SK-N-SH (cell line): Measurements from ENCODE around the gene EFCAB6. TPM values are rescaled to one million over a fixed set of nuclear protein-coding genes. Genes with fewer than 3 reads are reported as not detected.

ENCODE experiments used
- CTCF ChIA-PET: fragments of 300-600, 350-600 bp; formaldehyde crosslinking; extraction: SDS; loops from one replicate; lab custom pipeline; 2021; lab: Yijun Ruan, JAX
- POLR2A ChIA-PET: fragments of 350-600 bp; sonication (Branson Sonifier 250); formaldehyde crosslinking; extraction: SDS; loops from one replicate; lab custom pipeline; 2020; ENCODE audit warnings: antibody characterized with exemption, inconsistent platforms; lab: Yijun Ruan, JAX
- DNase-seq: peaks from one replicate; pipeline ENCODE4 v3.0.0; 2012
- H2AFZ ChIP-seq: fragments of 200-600 bp; sonication (generic); 2 replicates; pipeline ENCODE4 v1.8.1; 2016; ENCODE audit warnings: antibody characterized with exemption, mild to moderate bottlenecking, low read depth
- H3F3A ChIP-seq: fragments of 200-600 bp; sonication (generic); replicated peaks from 2 replicates; pipeline ENCODE3; 2016; ENCODE audit warnings: antibody characterized with exemption, mild to moderate bottlenecking; ENCODE audit not compliant: insufficient read depth
- H3K27ac ChIP-seq, 2 experiments: fragments of 200-500 bp in 1 of 2; fragments of 200-600 bp in 1 of 2; sonication (Bioruptor generic) in 1 of 2; sonication (generic), shearing (Covaris generic) in 1 of 2; 2 replicates each; pipeline versions ENCODE4 v1.5.1 to v1.6.1; 2014 to 2016; ENCODE audit warnings: low read depth in 2 of 2, inconsistent platforms in 1 of 2, low read length in 1 of 2, mild to moderate bottlenecking in 1 of 2, mixed read lengths in 1 of 2
- H3K27me3 ChIP-seq: fragments of 200-600 bp; sonication (generic), shearing (Covaris generic); 2 replicates; pipeline ENCODE4 v1.6.1; 2016; ENCODE audit warnings: mixed run types; ENCODE audit not compliant: insufficient read depth
- H3K36me3 ChIP-seq, 2 experiments: fragments of 200-500 bp in 1 of 2; fragments of 200-600 bp in 1 of 2; sonication (Bioruptor generic) in 1 of 2; sonication (generic) in 1 of 2; replicated peaks in 1 of 2; 2 replicates each; pipeline versions ENCODE3 to v1.5.1; 2014 to 2016; ENCODE audit warnings: low read length in 1 of 2, mild to moderate bottlenecking in 1 of 2; ENCODE audit not compliant: insufficient read depth in 2 of 2, control insufficient read depth in 1 of 2
- H3K4me1 ChIP-seq, 2 experiments: fragments of 200-500 bp in 1 of 2; fragments of 200-600 bp in 1 of 2; sonication (Bioruptor generic) in 1 of 2; sonication (generic), shearing (Covaris generic) in 1 of 2; 2 replicates each; pipeline versions ENCODE4 v1.5.1 to v1.6.1; 2014 to 2016; ENCODE audit warnings: low read depth in 1 of 2, low read length in 1 of 2, mixed run types in 1 of 2; ENCODE audit not compliant: insufficient read depth in 2 of 2, control insufficient read depth in 1 of 2
- H3K4me2 ChIP-seq: fragments of 200-600 bp; sonication (generic), shearing (Covaris generic); 2 replicates; pipeline ENCODE4 v1.6.1; 2017; ENCODE audit warnings: mixed run types
- H3K4me3 ChIP-seq, 2 experiments: fragments of 200-500 bp in 1 of 2; fragments of 200-600 bp in 1 of 2; sonication (Bioruptor generic) in 1 of 2; sonication (generic), shearing (Covaris generic) in 1 of 2; 2 replicates each; pipeline versions ENCODE4 v1.5.1 to v1.8.1; 2014 to 2016; ENCODE audit warnings: low read depth in 2 of 2, inconsistent platforms in 1 of 2, low read length in 1 of 2, mild to moderate bottlenecking in 1 of 2, mixed read lengths in 1 of 2, moderate library complexity in 1 of 2
- H3K79me2 ChIP-seq: fragments of 200-600 bp; sonication (generic); 2 replicates; pipeline ENCODE4 v1.8.1; 2017; ENCODE audit warnings: mild to moderate bottlenecking; ENCODE audit not compliant: insufficient read depth
- H3K9ac ChIP-seq: fragments of 200-600 bp; sonication (generic); 2 replicates; pipeline ENCODE4 v1.6.1; 2017; ENCODE audit warnings: mixed run types
- H3K9me2 ChIP-seq: fragments of 200-600 bp; sonication (generic); 2 replicates; pipeline ENCODE4 v1.6.1; 2017; ENCODE audit warnings: mixed run types
- H3K9me3 ChIP-seq: fragments of 200-600 bp; sonication (generic); 2 replicates; pipeline ENCODE4 v1.6.1; 2017; ENCODE audit warnings: mixed run types, mild to moderate bottlenecking, moderate library complexity
- H4K20me1 ChIP-seq: fragments of 200-600 bp; sonication (generic); 2 replicates; pipeline ENCODE4 v1.6.1; 2017; ENCODE audit warnings: mild to moderate bottlenecking, mixed run types; ENCODE audit not compliant: insufficient read depth
- FOSL2 ChIP-seq: IDR thresholded peaks from 2 replicates; pipeline ENCODE4 v1.4.0; 2012; ENCODE audit warnings: low read depth, mild to moderate bottlenecking, moderate library complexity, borderline replicate concordance
- GABPA ChIP-seq: IDR thresholded peaks from 2 replicates; pipeline ENCODE4 v1.4.0; 2012; ENCODE audit warnings: low read depth, mild to moderate bottlenecking
- JUND ChIP-seq: IDR thresholded peaks from 2 replicates; pipeline ENCODE4 v1.4.0; 2012
- POLR2AphosphoS5 ChIP-seq: IDR thresholded peaks from 2 replicates; pipeline ENCODE4 v1.6.1; 2012; ENCODE audit warnings: low read depth, low read length
- RAD21 ChIP-seq: IDR thresholded peaks from 2 replicates; pipeline ENCODE4 v1.6.1; 2012; ENCODE audit warnings: mild to moderate bottlenecking, low read length
- RXRA ChIP-seq: IDR thresholded peaks from 2 replicates; pipeline ENCODE4 v1.4.0; 2012; ENCODE audit warnings: low read depth, mild to moderate bottlenecking, borderline replicate concordance
- WGBS: methylation state at CpG from one replicate; pipeline ENCODE4 v1.1.6; 2017; ENCODE audit warnings: low lambda C conversion rate; 5-methylcytosine and 5-hydroxymethylcytosine counted together
- polyA plus RNA-seq, 3 experiments: library from polyadenylated mRNA; depleted of rRNA; stranded (reverse); fragments of >200 nt; gene quantifications; 2 replicates each; pipeline ENCODE4 v1.2.3, GENCODE V29; 2012
- TF ChIP-seq, protein P1 (sequence below): IDR thresholded peaks from 2 replicates; pipeline ENCODE4 v1.4.0; 2012; ENCODE audit warnings: low read depth, borderline replicate concordance
- TF ChIP-seq, protein P2 (sequence below): IDR thresholded peaks from 2 replicates; pipeline ENCODE4 v1.6.1; 2012; ENCODE audit warnings: mild to moderate bottlenecking, low read depth, low read length, moderate library complexity

EFCAB6 gene
- polyA plus RNA-seq, 1 of the 3 experiments (the other 2 are of a cell fraction) = 0.46 TPM

DNA sequence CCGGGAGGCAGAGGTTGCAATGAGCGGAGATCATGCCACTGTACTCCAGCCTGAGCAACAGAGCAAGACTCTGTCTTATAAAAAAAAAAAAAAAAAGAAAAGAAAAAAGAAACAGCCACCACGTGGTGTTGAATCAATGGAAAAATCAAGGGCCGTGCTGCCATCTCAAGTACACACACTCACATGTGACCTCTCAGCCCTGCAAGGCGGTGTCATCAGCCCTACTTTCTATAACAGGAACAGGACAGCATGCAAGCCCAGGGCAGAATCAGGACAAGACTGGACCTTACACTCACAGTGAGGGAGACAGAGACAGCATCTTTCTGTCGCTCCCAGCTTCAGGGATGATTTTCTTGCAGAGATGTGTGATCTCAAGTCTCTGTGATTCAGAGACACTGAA, 220.7 kb downstream of the EFCAB6 start:
- no peak overlapping the region for H3K4me2 ChIP-seq
- no peaks in the 10 kb centered on the region for H3K9me3 ChIP-seq
- H3F3A ChIP-seq = no peaks in the 10 kb centered on the region
- no peak overlapping the region for H3K27ac ChIP-seq
- no peak overlapping the region for H2AFZ ChIP-seq
- no peak for DNase-seq
- ChIA-PET CTCF (no interaction called here), POLR2A (no interaction called here)
- no peaks in the 10 kb centered on the region for H3K4me1 ChIP-seq
- no peaks in the 10 kb centered on the region for H3K27me3 ChIP-seq
- no peaks in the 10 kb centered on the region for H3K9me2 ChIP-seq
- H3K9ac ChIP-seq = no peak overlapping the region
- TF ChIP-seq, protein P1, sequence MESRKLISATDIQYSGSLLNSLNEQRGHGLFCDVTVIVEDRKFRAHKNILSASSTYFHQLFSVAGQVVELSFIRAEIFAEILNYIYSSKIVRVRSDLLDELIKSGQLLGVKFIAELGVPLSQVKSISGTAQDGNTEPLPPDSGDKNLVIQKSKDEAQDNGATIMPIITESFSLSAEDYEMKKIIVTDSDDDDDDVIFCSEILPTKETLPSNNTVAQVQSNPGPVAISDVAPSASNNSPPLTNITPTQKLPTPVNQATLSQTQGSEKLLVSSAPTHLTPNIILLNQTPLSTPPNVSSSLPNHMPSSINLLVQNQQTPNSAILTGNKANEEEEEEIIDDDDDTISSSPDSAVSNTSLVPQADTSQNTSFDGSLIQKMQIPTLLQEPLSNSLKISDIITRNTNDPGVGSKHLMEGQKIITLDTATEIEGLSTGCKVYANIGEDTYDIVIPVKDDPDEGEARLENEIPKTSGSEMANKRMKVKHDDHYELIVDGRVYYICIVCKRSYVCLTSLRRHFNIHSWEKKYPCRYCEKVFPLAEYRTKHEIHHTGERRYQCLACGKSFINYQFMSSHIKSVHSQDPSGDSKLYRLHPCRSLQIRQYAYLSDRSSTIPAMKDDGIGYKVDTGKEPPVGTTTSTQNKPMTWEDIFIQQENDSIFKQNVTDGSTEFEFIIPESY = no peak
- TF ChIP-seq, protein P2, sequence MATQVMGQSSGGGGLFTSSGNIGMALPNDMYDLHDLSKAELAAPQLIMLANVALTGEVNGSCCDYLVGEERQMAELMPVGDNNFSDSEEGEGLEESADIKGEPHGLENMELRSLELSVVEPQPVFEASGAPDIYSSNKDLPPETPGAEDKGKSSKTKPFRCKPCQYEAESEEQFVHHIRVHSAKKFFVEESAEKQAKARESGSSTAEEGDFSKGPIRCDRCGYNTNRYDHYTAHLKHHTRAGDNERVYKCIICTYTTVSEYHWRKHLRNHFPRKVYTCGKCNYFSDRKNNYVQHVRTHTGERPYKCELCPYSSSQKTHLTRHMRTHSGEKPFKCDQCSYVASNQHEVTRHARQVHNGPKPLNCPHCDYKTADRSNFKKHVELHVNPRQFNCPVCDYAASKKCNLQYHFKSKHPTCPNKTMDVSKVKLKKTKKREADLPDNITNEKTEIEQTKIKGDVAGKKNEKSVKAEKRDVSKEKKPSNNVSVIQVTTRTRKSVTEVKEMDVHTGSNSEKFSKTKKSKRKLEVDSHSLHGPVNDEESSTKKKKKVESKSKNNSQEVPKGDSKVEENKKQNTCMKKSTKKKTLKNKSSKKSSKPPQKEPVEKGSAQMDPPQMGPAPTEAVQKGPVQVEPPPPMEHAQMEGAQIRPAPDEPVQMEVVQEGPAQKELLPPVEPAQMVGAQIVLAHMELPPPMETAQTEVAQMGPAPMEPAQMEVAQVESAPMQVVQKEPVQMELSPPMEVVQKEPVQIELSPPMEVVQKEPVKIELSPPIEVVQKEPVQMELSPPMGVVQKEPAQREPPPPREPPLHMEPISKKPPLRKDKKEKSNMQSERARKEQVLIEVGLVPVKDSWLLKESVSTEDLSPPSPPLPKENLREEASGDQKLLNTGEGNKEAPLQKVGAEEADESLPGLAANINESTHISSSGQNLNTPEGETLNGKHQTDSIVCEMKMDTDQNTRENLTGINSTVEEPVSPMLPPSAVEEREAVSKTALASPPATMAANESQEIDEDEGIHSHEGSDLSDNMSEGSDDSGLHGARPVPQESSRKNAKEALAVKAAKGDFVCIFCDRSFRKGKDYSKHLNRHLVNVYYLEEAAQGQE = no peak
- TF ChIP-seq RAD21 (no peak), JUND (no peak), FOSL2 (no peak)
- H3K36me3 ChIP-seq = no peaks in the 10 kb centered on the region
- WGBS = 62% methylated on average over 6 of the region's 6 CpGs
- no peaks in the 10 kb centered on the region for H4K20me1 ChIP-seq
- H3K4me3 ChIP-seq = no peak overlapping the region
- H3K79me2 ChIP-seq = no peaks in the 10 kb centered on the region

DNA sequence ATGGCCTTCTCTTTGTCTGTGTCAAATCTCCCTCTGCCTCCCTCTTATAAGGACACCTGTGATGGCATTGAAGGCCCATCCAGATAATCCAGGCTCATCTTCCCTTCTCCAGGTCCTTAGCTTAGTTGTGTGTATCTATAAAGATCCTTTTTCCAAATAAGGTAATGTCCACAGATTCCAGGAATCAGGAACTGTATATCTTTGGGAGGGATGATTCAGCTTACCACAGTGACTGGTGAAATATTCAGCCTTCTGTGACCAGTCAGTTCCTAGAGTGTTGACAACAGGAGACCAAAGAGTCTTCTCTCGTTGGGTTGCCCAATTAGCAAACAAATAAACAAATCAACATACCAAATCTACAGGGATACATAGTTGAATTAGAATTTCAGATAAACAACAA, 224.5 kb downstream of the EFCAB6 start:
- H3K4me2 ChIP-seq = no peak overlapping the region
- ChIA-PET CTCF (no interaction called here), POLR2A (no interaction called here)
- H4K20me1 ChIP-seq = no peaks in the 10 kb centered on the region
- no peaks in the 10 kb centered on the region for H3K27me3 ChIP-seq
- no peak overlapping the region for H3K4me3 ChIP-seq
- no peaks in the 10 kb centered on the region for H3K79me2 ChIP-seq
- H3K9ac ChIP-seq = no peak overlapping the region
- H3K4me1 ChIP-seq = no peaks in the 10 kb centered on the region
- H2AFZ ChIP-seq = no peak overlapping the region
- H3K36me3 ChIP-seq = no peaks in the 10 kb centered on the region
- DNase-seq = no peak
- TF ChIP-seq RXRA (no peak), GABPA (no peak), POLR2AphosphoS5 (no peak), RAD21 (no peak)
- WGBS = 0% methylated on average over 1 of the region's 1 CpG
- no peaks in the 10 kb centered on the region for H3F3A ChIP-seq
- H3K27ac ChIP-seq = no peak overlapping the region
- no peaks in the 10 kb centered on the region for H3K9me3 ChIP-seq
- H3K9me2 ChIP-seq = no peaks in the 10 kb centered on the region
